ENCODE measurements around the gene TMCO6. TPM values are rescaled to one million over a fixed set of nuclear protein-coding genes. Genes with fewer than 3 reads are reported as not detected.

The TMCO6 gene
- total and polyA plus RNA-seq, 9 of the 15 experiments (the other 6 are each of a cell fraction or from before 2014, with no cell fraction given): 3.4 to 46.4 (median 16.7) TPM

- TF ChIP-seq CBX2 (IDR thresholded peaks at IDR 0.05; ENCODE audit: insufficient read depth, low read length, poor library complexity, severe bottlenecking) (no peak), ZNF175 (CRISPR knock-in tag; IDR thresholded peaks at IDR 0.05; ENCODE audit: low read depth) (no peak), SP2 (IDR thresholded peaks at IDR 0.05; ENCODE audit: extremely low read depth, low read depth, low read length, poor library complexity, severe bottlenecking) (peak; percentile 91), ZMIZ1 (IDR thresholded peaks at IDR 0.05; ENCODE audit: low read depth in 2 of 2, low read length in 2 of 2) (peak in 1 of 2 experiments; percentile 61; a peak in 1 of 4 replicates), ELF4 (CRISPR knock-in tag; IDR thresholded peaks at IDR 0.05) (0 out of 2 replicates have a peak, but pooled peaks have one; percentile 32), IFI16 (CRISPR knock-in tag; IDR thresholded peaks at IDR 0.05) (no peak), L3MBTL2 (IDR thresholded peaks at IDR 0.05) (peak; percentile 90), NCOA4 (IDR thresholded peaks at IDR 0.05; ENCODE audit: partially characterized antibody) (no peak), THAP7 (CRISPR knock-in tag; IDR thresholded peaks at IDR 0.05) (no peak), ZNF143 (CRISPR knock-in tag; IDR thresholded peaks at IDR 0.05) (no peak), ZNF668 (CRISPR knock-in tag; IDR thresholded peaks at IDR 0.05) (no peak), NR4A1 (CRISPR knock-in tag; IDR thresholded peaks at IDR 0.05) (no peak), NR4A1 (tag; IDR thresholded peaks at IDR 0.05) (0 out of 2 replicates have a peak, but pooled peaks have one; percentile 45), CXXC5 (CRISPR knock-in tag; IDR thresholded peaks at IDR 0.05) (peak; percentile 62), POLR2G (IDR thresholded peaks at IDR 0.05; ENCODE audit: low read depth, low read length) (peak; percentile 98), TFAM (CRISPR knock-in tag; conservative IDR thresholded peaks at IDR 0.05) (no peak), ATF6 (CRISPR knock-in tag; IDR thresholded peaks at IDR 0.05) (peak; percentile 40; the same call in 1 of the 2 replicates), MTA2 (IDR thresholded peaks at IDR 0.05; ENCODE audit: low read depth) (no peak)
These were observed 52.0 kb downstream of the TMCO6 start, which contains the start of the genes HARS1 and HARS2 (continued) for GRCh38 chr5:140690941-140691924.

Measured in K562 (cell line).